Measurements from ENCODE around the gene EXOSC2.

GRCh38 chr9:130660683-130661450 lies 32.7 kb upstream of the EXOSC2 start:
- TF ChIP-seq CTCF (IDR thresholded peaks at IDR 0.05; ENCODE audit: low read depth, low read length) (no peak), EZH2phosphoT487 (IDR thresholded peaks at IDR 0.05; ENCODE audit: low read depth) (no peak)
